ENCODE data around the gene KNTC1.
"Not testable (repeated sequence)": the region's sequence is repeated elsewhere in the genome, so short reads cannot be mapped to it uniquely, and the experiment has no call there.

KNTC1 gene

GRCh38 chr12:122558745-122559641, 31.9 kb downstream of the KNTC1 start:
- DNase-seq (ENCODE audit: low read depth): no peak

GRCh38 chr12:122560138-122560537, 33.1 kb downstream of the KNTC1 start:
- no peak for DNase-seq (ENCODE audit: low read depth)

GRCh38 chr12:122563361-122563760, 36.3 kb downstream of the KNTC1 start:
- no peak for DNase-seq (ENCODE audit: low read depth)

- not testable (repeated sequence) for DNase-seq (ENCODE audit: low read depth)
These were observed 39.8 kb downstream of the KNTC1 start for GRCh38 chr12:122566816-122567215.

GRCh38 chr12:122569288-122569687, 42.2 kb downstream of the KNTC1 start:
- no peak for DNase-seq (ENCODE audit: low read depth)

- not testable (repeated sequence) for DNase-seq (ENCODE audit: low read depth)
These were observed 43.0 kb downstream of the KNTC1 start for GRCh38 chr12:122570006-122570405.

- DNase-seq (ENCODE audit: low read depth): no peak
These were observed 44.8 kb downstream of the KNTC1 start for GRCh38 chr12:122571821-122572220.

GRCh38 chr12:122583294-122583693, 56.2 kb downstream of the KNTC1 start:
- DNase-seq (ENCODE audit: low read depth): not testable (repeated sequence)

GRCh38 chr12:122584177-122584863, 57.3 kb downstream of the KNTC1 start:
- DNase-seq (ENCODE audit: low read depth): no peak

GRCh38 chr12:122590990-122591389, 63.9 kb downstream of the KNTC1 start:
- no peak for DNase-seq (ENCODE audit: low read depth)

- not testable (repeated sequence) for DNase-seq (ENCODE audit: low read depth)
These were observed 64.9 kb downstream of the KNTC1 start for GRCh38 chr12:122591966-122592365.

GRCh38 chr12:122592543-122592942, 65.5 kb downstream of the KNTC1 start:
- DNase-seq (ENCODE audit: low read depth): not testable (repeated sequence)

GRCh38 chr12:122593910-122594309, 66.9 kb downstream of the KNTC1 start:
- no peak for DNase-seq (ENCODE audit: low read depth)

- no peak for DNase-seq (ENCODE audit: low read depth)
These were observed 69.8 kb downstream of the KNTC1 start for GRCh38 chr12:122596838-122597237.

GRCh38 chr12:122602456-122602855, 75.4 kb downstream of the KNTC1 start:
- no peak for DNase-seq (ENCODE audit: low read depth)

GRCh38 chr12:122604993-122605392, 77.9 kb downstream of the KNTC1 start:
- DNase-seq (ENCODE audit: low read depth): no peak

- no peak for DNase-seq (ENCODE audit: low read depth)
These were observed 82.7 kb downstream of the KNTC1 start for GRCh38 chr12:122609732-122610131.

- DNase-seq (ENCODE audit: low read depth): no peak
These were observed 83.2 kb downstream of the KNTC1 start for GRCh38 chr12:122610207-122610606.

GRCh38 chr12:122610911-122611310, 83.9 kb downstream of the KNTC1 start:
- DNase-seq (ENCODE audit: low read depth): no peak

- peak; percentile 17 for DNase-seq (ENCODE audit: low read depth)
These were observed 87.8 kb downstream of the KNTC1 start for GRCh38 chr12:122614839-122615238.

- no peak for DNase-seq (ENCODE audit: low read depth)
These were observed 88.7 kb downstream of the KNTC1 start for GRCh38 chr12:122615780-122616179.

- DNase-seq (ENCODE audit: low read depth): no peak
These were observed 108.4 kb downstream of the KNTC1 start for GRCh38 chr12:122635471-122635870.

GRCh38 chr12:122643207-122643805, 116.3 kb downstream of the KNTC1 start:
- no peak for DNase-seq (ENCODE audit: low read depth)

All from GM04503 (cell line).